Fibroblast of the conjunctiva (primary cell): ENCODE measurements around the gene GPC6.

Experiments used
- DNase-seq: peaks from one replicate; pipeline ENCODE4 v3.0.0-alpha.2; 2010; ENCODE audit warnings: low read depth

The GPC6 gene

DNA sequence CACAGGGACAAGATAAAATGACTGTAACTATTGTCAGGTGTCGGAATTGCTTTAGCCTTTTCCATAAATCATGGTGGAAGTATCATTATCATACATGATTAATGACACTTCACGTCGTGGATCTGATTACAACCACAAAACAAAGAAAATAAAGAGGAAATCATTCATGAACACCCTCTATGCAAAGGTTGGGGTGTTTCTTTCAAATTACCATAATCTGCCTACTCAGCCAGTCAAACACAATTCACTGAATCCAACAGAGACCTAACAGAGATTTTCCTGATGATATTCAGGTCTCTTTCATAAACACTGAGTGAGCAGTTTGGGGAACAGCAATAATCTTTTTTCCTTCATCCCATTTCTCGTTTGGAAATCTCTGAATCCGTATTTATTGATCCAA lies 627.3 kb downstream of the GPC6 start:
- DNase-seq = no peak

DNA sequence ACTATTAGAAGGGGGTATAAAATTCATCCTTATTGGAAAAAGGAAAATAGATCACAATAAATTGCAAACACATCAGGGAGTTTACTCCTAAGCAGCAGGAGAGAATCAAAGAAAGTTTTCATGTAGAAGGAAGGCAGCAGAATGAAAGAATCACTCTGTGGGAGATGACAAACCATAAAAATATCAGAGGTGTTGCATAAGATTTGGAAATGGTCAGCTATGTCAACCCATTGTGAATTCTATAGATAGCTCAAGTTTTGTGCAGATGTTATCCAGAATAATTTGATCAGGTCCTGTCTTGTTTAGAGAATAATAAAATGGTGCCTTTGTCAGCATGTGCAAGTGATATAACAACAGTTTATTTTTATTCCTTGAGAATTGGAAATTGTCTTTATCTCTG lies 630.5 kb downstream of the GPC6 start:
- no peak for DNase-seq

DNA sequence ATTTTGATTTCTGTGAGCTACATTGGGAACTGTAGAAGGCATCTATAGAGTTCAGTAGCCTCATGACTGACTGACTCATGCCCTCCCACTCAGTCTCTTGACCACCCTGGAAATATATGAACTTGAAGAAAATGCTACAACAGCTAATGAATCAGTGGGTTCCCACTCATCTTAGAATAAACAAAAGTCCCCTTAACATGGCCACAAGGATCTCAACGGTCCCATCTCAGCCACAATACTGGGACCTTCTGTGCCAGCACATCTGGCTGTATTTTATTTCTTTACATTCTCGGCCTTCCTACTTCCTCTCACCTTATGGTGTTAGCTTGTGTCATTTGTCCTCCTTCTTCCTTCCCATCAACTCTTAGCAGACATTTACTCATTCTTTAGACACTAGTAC lies 633.1 kb downstream of the GPC6 start:
- no peak for DNase-seq

DNA sequence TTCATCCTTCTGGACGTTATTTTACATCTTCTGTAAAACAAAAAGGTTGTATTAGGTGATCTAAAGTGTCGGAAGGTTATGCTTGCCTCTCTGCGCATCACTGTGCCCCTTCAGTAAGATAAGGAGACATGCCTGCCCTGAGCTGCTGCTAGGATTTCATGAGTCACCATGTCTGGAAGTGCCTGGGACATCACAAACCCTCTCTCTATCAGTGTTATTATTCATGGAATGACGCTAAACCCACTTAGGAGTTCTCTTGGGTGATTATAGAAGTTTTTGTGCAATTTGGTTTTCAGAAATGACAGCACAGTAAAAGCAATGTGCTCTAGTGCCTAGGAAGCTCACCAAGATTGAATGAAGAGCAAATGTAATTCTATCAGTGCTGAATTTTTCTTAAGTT lies 635.2 kb downstream of the GPC6 start:
- no peak for DNase-seq

DNA sequence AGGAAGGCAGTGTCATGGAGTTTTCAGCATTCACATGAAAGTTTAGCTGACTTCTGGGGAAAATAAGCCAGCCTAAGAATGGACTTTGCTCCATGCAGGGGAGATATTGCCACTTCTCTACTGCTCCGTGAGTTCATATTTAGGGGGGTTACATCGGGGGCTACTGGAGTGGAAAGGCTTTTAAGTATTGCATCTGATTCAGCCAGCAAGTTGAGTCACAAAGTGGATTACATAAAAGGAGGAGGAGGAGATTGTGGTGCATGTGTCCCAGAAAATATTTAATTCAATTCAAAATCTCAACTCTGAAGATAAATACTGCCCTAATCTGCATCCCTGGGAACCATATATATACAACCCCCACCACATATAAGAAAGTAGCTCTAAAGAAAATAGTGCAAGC lies 635.7 kb downstream of the GPC6 start:
- no peak for DNase-seq

DNA sequence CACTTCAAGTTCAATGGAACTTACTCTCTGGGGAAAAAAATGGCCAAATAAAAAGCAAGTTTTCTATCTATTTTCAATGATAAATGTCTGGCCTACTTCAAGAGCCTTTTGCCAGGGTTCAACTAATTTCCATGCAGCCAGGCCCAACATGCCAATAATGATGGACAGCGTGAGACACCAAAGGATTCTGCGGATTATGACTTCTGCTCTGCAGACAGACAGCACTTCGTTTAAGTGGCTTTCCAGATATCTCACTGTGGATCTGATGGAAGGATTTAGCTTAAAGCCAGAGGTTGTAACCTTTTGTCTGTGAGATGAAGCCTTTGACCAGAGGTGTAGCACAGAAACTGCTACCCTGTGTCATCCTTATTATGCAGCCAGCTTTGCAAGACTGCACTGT lies 638.6 kb downstream of the GPC6 start:
- DNase-seq = no peak

DNA sequence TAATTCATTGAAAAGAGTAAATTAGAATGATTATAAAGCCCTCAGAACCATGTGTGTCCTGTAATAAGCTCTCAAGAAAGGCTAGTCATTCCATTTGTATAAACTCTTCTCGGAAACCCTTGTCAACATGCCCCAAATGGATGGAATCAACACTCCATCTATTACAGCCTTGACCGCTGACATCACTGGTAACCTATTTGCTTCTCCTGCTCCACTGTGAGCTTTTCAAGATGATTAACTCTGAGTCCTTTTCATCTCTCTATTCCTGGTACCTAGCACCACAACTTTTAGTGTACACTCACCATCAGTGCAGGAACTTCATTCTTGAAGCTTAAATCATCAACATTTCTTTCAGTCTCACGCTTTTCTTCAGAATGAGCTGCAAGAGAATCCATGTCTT lies 640.9 kb downstream of the GPC6 start:
- DNase-seq = no peak

DNA sequence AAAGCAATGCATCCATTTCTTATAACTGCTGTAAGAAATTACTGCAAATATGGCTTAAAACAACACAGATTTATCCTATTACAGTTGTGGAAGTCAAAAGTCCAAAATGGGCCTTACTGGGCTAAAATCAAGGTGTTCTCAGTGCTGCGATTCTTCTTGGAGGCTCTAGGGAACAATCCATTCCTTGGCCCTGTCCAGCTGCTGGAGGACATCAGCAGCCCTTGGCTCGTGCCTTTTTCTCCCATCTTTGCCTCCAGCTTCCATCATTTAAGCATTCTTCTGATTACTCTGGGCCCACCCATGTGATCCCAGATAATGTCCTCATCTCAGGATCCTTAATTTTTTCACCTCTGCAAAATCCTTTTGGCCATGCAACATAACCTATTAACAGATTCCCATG lies 645.8 kb downstream of the GPC6 start:
- no peak for DNase-seq

DNA sequence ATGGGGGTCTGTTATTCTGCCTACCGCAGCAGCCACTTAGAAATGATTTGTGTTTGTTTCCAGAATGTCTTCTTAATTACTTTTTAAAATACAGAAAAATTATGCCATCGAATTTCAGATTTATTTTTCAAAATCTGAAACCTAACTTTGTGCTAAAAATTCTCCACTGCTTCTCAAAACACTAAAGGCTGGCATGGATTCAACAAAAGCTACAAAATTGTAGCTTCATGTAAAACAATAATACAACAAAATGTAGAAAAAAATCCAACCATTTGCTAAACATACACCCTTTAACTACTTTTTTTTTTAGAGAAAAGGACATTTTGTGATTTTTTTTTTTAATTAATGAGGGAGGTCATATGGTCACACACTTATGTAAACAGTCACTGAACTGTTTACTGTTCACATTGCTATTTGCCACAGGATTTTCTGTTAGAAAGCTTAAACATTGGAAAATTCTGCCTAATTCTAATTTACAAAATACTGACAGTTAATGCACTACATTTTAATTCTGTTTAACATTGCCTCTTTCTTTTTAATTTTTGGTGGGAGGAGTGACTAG lies 646.3 kb downstream of the GPC6 start:
- no peak for DNase-seq

DNA sequence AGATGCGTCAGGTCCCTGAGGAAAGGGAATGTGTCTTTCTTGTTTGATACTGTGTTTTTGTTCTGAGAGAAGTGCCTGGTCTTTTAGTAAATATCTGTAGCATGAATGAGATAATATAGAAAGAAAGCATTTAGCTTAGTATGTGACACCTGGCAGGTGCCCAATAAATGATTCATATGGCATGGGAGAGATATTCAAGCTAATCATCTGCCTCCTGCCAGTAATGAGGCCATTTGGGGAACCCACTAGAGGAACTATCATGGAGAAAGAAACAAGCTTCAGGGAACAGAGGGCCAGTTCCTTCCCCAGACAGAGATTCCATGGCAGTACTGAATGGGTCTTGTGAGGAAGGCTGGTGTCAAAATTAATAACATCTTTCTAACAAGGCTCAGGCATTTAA lies 648.9 kb downstream of the GPC6 start:
- DNase-seq = peak; percentile 9

DNA sequence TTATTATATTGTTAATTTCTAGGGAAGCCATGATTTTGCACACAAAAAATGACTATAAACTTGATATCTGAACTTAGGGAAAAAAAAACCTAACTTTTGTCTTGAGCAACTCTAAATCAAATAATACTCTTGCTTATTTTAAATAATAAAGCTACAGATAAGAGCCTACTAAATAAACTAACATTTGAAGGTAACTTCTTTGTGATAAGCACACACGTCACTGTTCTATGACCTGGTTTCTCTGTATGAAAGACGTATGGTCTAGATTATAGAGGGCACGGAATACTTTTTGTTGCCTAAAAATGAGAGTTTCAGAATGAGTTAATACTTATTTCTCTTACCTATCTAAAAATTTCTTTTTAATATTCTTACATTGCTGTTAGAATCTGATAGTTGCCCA lies 649.6 kb downstream of the GPC6 start:
- DNase-seq = no peak

DNA sequence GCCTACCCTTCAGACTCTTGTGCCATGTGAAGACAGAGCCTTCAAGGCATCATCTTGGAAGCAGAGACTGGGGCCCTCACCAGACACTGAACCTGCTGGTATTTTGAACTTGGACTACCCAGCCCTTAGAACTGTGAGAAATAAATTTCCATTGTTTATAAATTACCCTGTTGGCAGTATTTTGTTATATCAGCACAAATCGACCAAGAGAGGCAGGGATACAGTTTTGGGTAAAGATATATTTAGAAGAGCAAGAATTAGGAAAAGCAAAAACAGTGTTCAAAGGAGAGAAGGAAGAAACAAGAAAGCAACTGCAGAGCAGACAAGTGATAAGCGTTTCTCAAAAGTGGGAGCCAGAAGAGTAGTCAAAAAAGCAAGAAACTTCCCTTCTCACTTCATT lies 652.1 kb downstream of the GPC6 start:
- no peak for DNase-seq

DNA sequence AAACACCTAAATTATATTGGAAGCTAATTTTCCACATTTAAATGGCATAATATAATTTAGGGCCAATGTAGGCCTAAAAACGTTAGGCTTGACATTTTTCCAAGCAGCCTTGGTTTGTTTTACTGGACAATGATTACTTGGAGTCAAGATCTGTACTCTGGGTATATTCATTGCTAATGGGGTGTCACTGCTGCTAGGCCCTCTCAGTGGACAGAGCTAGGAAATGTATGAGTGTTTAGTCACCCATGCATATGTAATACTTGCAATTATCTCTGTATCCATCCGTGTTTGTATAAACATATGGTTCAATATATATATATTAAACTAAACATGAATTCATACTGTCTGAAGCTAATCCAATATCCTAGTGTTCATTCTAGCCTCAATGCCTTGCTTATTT lies 654.8 kb downstream of the GPC6 start:
- DNase-seq = no peak

DNA sequence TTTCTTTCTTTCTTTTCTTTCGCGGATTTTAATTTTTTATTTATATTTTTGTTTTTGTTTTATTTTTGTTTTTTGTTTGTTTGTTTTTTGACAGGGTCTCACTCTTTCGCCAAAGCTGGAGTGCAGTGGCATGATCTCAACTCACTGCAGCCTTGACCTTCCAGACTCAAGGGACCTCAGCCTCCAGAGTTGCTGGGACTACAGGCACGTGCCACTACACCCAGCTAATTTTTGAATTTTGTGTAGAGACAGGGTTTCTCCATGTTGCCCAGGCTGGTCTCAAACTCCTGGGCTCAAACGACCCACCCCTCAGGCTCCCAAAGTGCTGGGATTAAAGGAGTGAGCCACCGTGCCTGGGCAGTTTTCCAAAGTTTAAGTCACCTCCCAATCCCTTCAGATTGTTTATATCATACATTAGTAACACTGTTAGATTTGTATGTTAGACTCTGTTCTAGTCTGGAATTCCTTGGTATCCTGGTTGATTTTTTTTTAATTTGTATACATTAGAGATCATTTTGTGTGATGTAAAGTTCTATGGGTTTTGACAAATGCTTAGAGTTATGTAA lies 655.6 kb downstream of the GPC6 start:
- no peak for DNase-seq

DNA sequence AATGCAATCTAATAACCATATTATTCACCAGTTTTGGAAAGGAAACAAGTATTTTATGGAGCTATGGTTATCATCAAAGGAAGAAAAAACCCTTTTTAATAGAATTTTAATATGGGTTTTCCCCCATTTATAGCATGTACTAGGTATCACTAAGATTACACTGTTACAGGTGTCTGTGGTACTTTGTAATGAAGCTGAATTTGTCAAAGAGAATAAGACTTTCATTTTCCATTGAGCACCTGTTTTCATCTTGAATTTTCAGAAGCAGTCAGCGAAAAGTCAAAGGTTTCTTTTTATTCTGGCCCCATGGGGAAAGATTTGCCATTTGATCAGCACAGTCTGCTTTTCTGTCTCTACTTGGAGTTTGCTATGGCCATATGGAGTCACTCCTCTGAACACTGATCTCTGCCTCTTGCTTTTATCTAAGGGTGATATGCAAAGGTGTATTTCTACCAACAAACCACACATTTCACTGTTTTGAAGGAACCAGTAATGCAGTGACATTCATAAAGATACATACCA lies 662.9 kb downstream of the GPC6 start:
- no peak for DNase-seq

DNA sequence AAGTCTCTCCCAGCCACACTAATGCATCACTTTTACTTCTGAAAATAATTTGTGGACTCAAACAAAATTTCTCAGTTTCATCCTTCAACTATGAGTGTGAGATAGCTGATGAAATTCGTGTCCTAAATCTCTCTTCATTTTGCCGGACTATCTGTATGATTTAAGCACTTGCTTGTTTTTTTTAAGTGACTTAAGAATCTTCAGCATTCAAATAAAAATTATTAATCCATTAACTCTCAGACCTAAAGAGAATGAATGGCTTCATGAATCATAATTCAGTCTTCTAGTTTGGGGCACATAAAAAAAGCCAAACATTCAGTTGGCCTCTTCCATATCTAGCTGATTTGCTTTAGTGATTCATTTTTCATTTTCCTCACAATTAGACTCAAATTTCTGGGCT lies 673.4 kb downstream of the GPC6 start:
- no peak for DNase-seq

DNA sequence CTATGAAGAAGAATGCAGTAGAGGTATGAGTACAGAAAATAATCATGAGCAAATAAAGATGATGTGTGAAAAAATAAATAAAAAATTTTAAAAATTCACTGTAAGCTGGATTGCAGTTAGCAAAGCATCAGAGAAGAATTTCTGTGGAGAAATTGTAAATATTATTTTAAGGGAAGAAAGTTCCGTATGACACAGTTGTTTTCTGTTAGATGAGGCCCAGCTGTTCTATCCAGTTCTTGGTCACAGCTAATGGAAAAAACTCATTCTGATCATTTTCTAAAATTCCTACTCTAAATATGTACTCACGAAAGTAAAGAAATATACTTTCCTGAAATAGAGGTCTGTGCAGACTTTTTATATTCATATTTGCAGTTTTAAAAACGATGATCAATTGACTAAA lies 674.1 kb downstream of the GPC6 start:
- DNase-seq = no peak

DNA sequence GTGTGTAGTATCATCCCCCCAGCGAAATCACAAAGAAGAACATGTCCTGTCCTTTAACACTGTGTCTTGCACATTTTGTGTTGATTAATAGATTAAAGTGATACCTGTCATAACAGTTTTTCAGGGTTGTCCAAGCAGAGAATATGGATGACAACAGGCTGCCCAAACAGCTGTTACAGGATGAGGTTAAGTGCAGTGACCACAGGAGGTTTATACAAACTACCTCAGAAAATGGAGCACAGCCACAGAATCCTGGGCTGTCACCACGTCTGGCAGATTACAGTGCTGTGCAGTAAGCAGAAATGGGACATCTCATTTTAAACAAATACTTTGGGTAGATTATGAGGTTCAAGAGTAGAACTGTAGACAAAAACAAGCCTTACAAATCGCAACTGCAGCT lies 677.3 kb downstream of the GPC6 start:
- DNase-seq = no peak

DNA sequence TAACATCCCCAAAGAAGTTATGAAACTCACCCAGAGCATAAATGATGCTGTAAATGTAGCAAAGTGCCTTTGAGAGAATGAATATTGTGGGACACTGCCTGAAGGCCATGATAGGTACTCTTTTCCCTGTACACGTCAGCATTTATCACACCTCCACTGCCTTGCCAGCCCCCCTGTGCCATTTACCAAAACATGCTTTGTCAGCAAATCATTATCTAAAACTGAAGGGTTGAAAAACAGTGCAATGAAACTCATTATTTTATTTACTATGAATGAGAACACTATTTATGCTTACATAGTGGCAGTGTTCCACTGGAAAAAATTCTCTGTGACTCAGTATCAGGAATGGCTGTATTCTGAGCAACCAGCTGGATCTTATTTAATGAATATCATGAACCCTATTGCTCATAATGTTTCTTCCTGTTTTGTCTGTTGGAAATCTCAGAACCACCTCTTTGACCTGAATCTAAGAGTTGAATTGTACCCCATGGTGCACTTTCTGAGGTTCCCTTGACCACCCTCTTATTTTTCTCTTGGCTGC lies 688.7 kb downstream of the GPC6 start:
- DNase-seq = peak; percentile 17

DNA sequence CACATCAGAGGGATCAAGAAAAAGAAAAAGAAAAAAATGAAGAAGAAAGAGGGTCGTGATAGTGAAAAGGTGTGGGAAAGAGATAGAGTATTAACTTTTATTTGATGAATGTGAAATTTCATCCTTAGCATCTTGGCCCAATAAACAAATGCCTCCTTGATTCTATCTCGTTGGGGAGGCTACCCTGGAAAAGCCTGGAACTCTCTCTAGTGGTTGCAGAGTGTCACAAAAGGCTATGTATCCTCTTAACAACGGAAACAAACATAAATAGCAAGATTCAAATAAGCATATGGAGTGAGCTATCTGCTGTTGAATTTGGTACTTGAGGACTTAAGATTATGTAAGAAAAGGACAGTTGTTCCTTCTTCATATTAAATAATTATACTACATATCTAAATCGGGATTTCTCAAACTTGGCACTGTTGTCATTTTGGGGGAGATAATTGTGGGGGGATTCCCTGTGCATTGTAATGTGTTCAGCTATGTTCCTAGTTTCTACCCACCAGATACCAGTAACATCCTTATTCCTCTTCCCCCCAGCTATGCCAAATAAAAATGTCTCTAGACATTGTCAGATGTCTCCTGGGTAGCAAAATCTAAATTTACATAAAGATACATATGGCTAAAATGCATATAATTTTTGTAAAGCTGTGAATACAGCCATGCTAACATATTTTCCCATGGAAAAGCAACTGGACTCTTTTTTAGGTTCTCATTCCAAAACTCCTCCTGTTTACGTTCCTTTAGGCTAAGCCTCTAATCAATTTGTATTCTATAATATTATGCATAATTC lies 695.7 kb downstream of the GPC6 start:
- no peak for DNase-seq

DNA sequence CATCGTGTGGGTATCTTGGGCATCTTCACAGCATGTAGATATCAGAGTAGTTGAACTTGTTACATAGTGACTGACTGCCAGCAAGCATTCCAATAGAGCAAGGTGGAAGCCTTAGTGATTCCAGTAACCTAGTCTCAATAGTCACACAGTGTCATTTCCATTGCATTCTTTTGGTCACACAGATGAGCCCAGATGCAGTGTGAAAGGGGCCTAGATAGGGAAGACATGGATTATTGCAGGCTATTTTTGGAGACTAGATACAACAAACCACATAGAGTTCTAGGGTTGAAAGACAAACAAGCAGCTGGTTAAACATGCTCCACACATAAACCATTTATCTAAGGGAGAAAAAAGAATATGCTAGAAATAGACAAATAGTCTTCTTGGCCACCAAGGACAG lies 699.4 kb downstream of the GPC6 start:
- DNase-seq = no peak

DNA sequence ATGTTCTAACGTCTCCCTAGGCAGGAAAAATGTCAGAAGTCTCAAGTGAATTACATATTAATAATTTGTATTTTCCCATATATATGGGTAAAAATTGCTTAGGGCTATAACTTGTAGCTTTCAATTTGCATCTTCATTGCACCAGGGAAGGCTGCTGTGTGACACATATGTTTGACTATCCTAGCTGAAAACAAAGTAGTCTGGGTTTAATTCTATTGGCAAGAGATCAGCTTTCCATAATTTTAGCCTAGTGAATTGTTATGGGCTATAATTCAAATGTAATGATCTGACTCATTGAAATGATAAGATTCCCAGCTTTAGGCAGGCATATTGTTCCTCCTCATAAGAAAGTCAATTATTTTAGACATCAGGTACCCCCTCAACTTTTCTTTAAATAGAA lies 699.8 kb downstream of the GPC6 start:
- DNase-seq = no peak

DNA sequence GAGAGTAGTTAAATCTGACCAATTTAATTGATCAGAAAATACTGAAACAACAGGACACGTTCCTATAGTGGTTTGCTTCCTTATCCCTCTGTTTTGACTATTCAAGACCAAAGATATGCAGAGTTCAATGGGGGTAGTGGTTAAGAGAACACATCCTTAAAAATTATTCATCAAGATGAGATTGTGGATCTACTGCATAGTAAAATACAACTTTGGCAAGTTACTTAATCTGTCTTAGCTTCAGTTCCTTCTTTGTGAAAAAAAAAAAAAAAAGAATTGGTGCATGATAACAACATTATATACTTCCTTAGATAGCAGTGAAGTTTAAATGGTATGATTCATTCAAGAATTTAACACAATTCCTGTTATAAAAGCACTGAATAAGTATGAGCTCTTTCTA lies 700.8 kb downstream of the GPC6 start:
- no peak for DNase-seq
